Breast epithelium (tissue), 4 donors: ENCODE results near the gene CYSLTR2. TPM values are rescaled to one million over a fixed set of nuclear protein-coding genes. Genes with fewer than 3 reads are reported as not detected.

ENCODE experiments used
- DNase-seq, 2 donors: peaks; one replicate each; pipeline ENCODE4 v3.0.0-alpha.2; 2019; ENCODE audit warnings: low spot score in 2 of 2
- H3K27ac ChIP-seq, 2 donors: fragments of 200-600 bp; sonication (generic) in 1 of 2; one replicate each; pipeline ENCODE4 v1.5.1; 2016 to 2019; ENCODE audit warnings: mild to moderate bottlenecking in 1 of 2
- H3K27me3 ChIP-seq, 2 donors: fragments of 200-600 bp; sonication (generic) in 1 of 2; one replicate each; pipeline versions ENCODE4 v1.5.1 to v1.6.0; 2017 to 2019; ENCODE audit warnings: control low read depth in 1 of 2, mild to moderate bottlenecking in 1 of 2
- H3K36me3 ChIP-seq: fragments of 200-600 bp; one replicate; pipeline ENCODE4 v1.5.1; 2019
- H3K4me1 ChIP-seq, 2 donors: fragments of 200-600 bp; sonication (generic); one replicate each; pipeline ENCODE4 v1.5.1; 2016 to 2019; ENCODE audit warnings: control low read depth in 1 of 2
- H3K4me3 ChIP-seq, 3 donors: fragments of 200-600 bp; sonication (generic); 1 replicate in 2 of 3; 2 replicates in 1 of 3; pipeline ENCODE4 v1.5.1; 2016 to 2019; ENCODE audit warnings: mild to moderate bottlenecking in 3 of 3, moderate library complexity in 2 of 3
- H3K9me3 ChIP-seq, 2 donors: fragments of 200-600 bp; sonication (generic) in 1 of 2; one replicate each; pipeline ENCODE4 v1.5.1; 2016 to 2019; ENCODE audit warnings: control low read depth in 1 of 2
- CTCF ChIP-seq, 3 donors: fragments of 450-650 bp; IDR thresholded peaks; one replicate each; pipeline ENCODE4 v1.5.1; 2016 to 2017; ENCODE audit warnings: antibody characterized with exemption in 3 of 3, mild to moderate bottlenecking in 3 of 3, moderate library complexity in 3 of 3
- POLR2A ChIP-seq: fragments of 450-650 bp; IDR thresholded peaks from one replicate; pipeline ENCODE4 v1.6.1; 2016; ENCODE audit warnings: antibody characterized with exemption, mild to moderate bottlenecking, moderate library complexity
- POLR2AphosphoS5 ChIP-seq, 3 donors: sonication (generic); formaldehyde crosslinking; IDR thresholded peaks; one replicate each; pipeline ENCODE4 v1.6.1; 2017; ENCODE audit warnings: antibody characterized with exemption in 3 of 3
- intact Hi-C: fragments of 100-400 bp; cut with DNase I; formaldehyde crosslinking; loops from one replicate; pipeline ENCODE4 v1.15.1; 2023; ENCODE audit warnings: low total_unique reads
- total RNA-seq, 3 donors: library from RNA; depleted of rRNA; stranded (reverse); fragments of >200 nt; gene quantifications; one replicate each; pipeline ENCODE4 v1.1.0, GENCODE V29; 2016

The CYSLTR2 gene
- 1 to 10 TPM in 1 of 3 donors, under 1 TPM in 2; 0.32 to 1.0 (median 0.33) TPM for total RNA-seq

GRCh38 chr13:48653472-48653939 lies at the start of gene CYSLTR2:
CYSLTR2 (plus strand) TSS chr13:48653929; CDS start chr13:48706818, 52,889 bp downstream.
- Histone ChIP-seq H3K4me1 (no peaks in the 10 kb centered on the region), H3K27ac (no peak within 1 kb of the TSS), H3K27me3 (no peaks in the 10 kb centered on the region), H3K36me3 (no peaks in the 10 kb centered on the region), H3K4me3 (no peak within 1 kb of the TSS), H3K9me3 (no peaks in the 10 kb centered on the region)
- no peak for DNase-seq
- TF ChIP-seq POLR2A (no peak), CTCF (IDR thresholded peaks at IDR 0.05) (no peak), POLR2AphosphoS5 (IDR thresholded peaks at IDR 0.05) (no peak)
- intact Hi-C loops, result no loop called here

- Histone ChIP-seq H3K9me3 (peaks cover 8 to 14% of the 10 kb centered on the region in 2 donors), H3K4me3 (no peak overlapping the region), H3K4me1 (no peaks in the 10 kb centered on the region), H3K36me3 (no peaks in the 10 kb centered on the region), H3K27ac (no peak overlapping the region), H3K27me3 (no peaks in the 10 kb centered on the region)
- intact Hi-C loops, result no loop called here
- no peak for DNase-seq
- TF ChIP-seq CTCF (IDR thresholded peaks at IDR 0.05), result no peak
- TF ChIP-seq POLR2A, result no peak
- no peak for TF ChIP-seq POLR2AphosphoS5 (IDR thresholded peaks at IDR 0.05)
These were observed 38.7 kb upstream of the CYSLTR2 start for GRCh38 chr13:48615049-48615448.

- H3K36me3 ChIP-seq, result no peaks in the 10 kb centered on the region
- H3K9me3 ChIP-seq, result peaks cover 7 to 17% of the 10 kb centered on the region in 2 donors
- H3K27ac ChIP-seq, result no peak overlapping the region
- intact Hi-C loops, result no loop called here
- H3K27me3 ChIP-seq, result no peaks in the 10 kb centered on the region
- TF ChIP-seq POLR2AphosphoS5 (IDR thresholded peaks at IDR 0.05) (no peak), CTCF (IDR thresholded peaks at IDR 0.05) (no peak), POLR2A (no peak)
- H3K4me3 ChIP-seq, result no peak overlapping the region
- H3K4me1 ChIP-seq, result no peaks in the 10 kb centered on the region
- DNase-seq, result no peak
These were observed 34.8 kb upstream of the CYSLTR2 start for GRCh38 chr13:48618937-48619336.

GRCh38 chr13:48621056-48621455 lies 32.7 kb upstream of the CYSLTR2 start:
- Histone ChIP-seq H3K4me3 (no peak overlapping the region), H3K36me3 (no peaks in the 10 kb centered on the region), H3K9me3 (peaks cover 7 to 17% of the 10 kb centered on the region in 2 donors), H3K27me3 (no peaks in the 10 kb centered on the region), H3K27ac (no peak overlapping the region), H3K4me1 (no peaks in the 10 kb centered on the region)
- intact Hi-C loops, result no loop called here
- DNase-seq, result no peak
- TF ChIP-seq POLR2A (no peak), POLR2AphosphoS5 (IDR thresholded peaks at IDR 0.05) (no peak), CTCF (IDR thresholded peaks at IDR 0.05) (no peak)

- no peak for DNase-seq
- no peaks in the 10 kb centered on the region for H3K27me3 ChIP-seq
- intact Hi-C loops, result no loop called here
- no peaks in the 10 kb centered on the region for H3K36me3 ChIP-seq
- no peak for TF ChIP-seq CTCF (IDR thresholded peaks at IDR 0.05)
- no peak for TF ChIP-seq POLR2AphosphoS5 (IDR thresholded peaks at IDR 0.05)
- TF ChIP-seq POLR2A, result no peak
- no peak overlapping the region for H3K4me3 ChIP-seq
- peaks cover 5 to 14% of the 10 kb centered on the region in 2 donors for H3K9me3 ChIP-seq
- no peaks in the 10 kb centered on the region for H3K4me1 ChIP-seq
- H3K27ac ChIP-seq, result peak overlapping the region in 1 of 2 donors; percentile 40
These were observed 29.7 kb upstream of the CYSLTR2 start for GRCh38 chr13:48624016-48624415.
